RWPE2 (cell line): ENCODE measurements around the gene CCND3.

Experiments used
- ATAC-seq: fragments of 200-7000 bp; cut with Tn5 transposase; 3 replicates; pipeline ENCODE4 v1.9.1; 2021; ENCODE audit warnings: low read depth
- DNase-seq: peaks from one replicate; pipeline ENCODE4 v3.0.0-alpha.2; 2020; ENCODE audit warnings: low spot score
- H3K27ac ChIP-seq: fragments of 450-650 bp; 2 replicates; pipeline ENCODE4 v1.5.1; 2017; ENCODE audit warnings: mild to moderate bottlenecking; ENCODE audit not compliant: poor library complexity, severe bottlenecking
- H3K27me3 ChIP-seq: fragments of 250-450 bp; sonication (Bioruptor Pico); 2 replicates; pipeline ENCODE4 v1.5.1; 2021; ENCODE audit warnings: mild to moderate bottlenecking, moderate library complexity; ENCODE audit not compliant: insufficient read depth, poor library complexity, severe bottlenecking
- H3K36me3 ChIP-seq: fragments of 250-450 bp; sonication (Bioruptor Pico); 2 replicates; pipeline ENCODE4 v1.5.1; 2020; ENCODE audit warnings: low read depth, mild to moderate bottlenecking, moderate library complexity
- H3K4me1 ChIP-seq: fragments of 250-450 bp; sonication (Bioruptor Pico); 2 replicates; pipeline ENCODE4 v1.5.1; 2021; ENCODE audit warnings: mild to moderate bottlenecking, moderate library complexity; ENCODE audit not compliant: insufficient read depth, poor library complexity, severe bottlenecking
- H3K4me3 ChIP-seq: fragments of 250-450 bp; sonication (Bioruptor Pico); 2 replicates; pipeline ENCODE4 v1.5.1; 2021; ENCODE audit warnings: mild to moderate bottlenecking, moderate library complexity; ENCODE audit not compliant: severe bottlenecking
- H3K9me3 ChIP-seq: fragments of 250-450 bp; sonication (Bioruptor Pico); 2 replicates; pipeline ENCODE4 v1.5.1; 2021; ENCODE audit warnings: mild to moderate bottlenecking, moderate library complexity; ENCODE audit not compliant: severe bottlenecking
- TF ChIP-seq, protein P1 (sequence below): fragments of 450-650 bp; IDR thresholded peaks from one replicate; pipeline ENCODE4 v1.5.1; 2017; ENCODE audit warnings: mild to moderate bottlenecking, moderate library complexity; ENCODE audit not compliant: poor library complexity, severe bottlenecking

CCND3 gene

DNA sequence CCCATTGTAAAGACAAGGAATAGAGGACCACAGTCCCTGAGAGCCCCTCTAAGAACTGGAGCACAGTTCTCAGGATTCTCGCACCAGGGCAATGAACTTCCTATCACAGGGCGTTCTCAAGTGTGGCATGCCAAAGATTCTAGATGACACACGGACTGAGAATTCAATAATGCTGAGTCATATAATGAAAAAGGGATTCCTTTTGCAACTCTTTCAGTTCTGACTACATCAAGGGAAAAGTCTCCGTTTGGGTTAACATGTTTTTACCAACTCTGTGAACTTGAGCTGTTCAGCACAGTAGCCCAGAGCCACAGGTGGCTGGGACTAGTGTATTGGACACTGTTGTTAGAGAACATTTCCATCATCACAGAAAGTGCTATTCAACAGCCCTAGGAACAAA lies 24.1 kb downstream of the CCND3 start:
- Histone ChIP-seq H3K27me3 (no peaks in the 10 kb centered on the region), H3K4me3 (no peak overlapping the region), H3K4me1 (peaks cover 21% of the 10 kb centered on the region), H3K9me3 (no peaks in the 10 kb centered on the region), H3K36me3 (peaks cover 48% of the 10 kb centered on the region), H3K27ac (peak overlapping the region; percentile 84)
- no peak for DNase-seq
- TF ChIP-seq, protein P1, sequence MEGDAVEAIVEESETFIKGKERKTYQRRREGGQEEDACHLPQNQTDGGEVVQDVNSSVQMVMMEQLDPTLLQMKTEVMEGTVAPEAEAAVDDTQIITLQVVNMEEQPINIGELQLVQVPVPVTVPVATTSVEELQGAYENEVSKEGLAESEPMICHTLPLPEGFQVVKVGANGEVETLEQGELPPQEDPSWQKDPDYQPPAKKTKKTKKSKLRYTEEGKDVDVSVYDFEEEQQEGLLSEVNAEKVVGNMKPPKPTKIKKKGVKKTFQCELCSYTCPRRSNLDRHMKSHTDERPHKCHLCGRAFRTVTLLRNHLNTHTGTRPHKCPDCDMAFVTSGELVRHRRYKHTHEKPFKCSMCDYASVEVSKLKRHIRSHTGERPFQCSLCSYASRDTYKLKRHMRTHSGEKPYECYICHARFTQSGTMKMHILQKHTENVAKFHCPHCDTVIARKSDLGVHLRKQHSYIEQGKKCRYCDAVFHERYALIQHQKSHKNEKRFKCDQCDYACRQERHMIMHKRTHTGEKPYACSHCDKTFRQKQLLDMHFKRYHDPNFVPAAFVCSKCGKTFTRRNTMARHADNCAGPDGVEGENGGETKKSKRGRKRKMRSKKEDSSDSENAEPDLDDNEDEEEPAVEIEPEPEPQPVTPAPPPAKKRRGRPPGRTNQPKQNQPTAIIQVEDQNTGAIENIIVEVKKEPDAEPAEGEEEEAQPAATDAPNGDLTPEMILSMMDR = no peak
- ATAC-seq = peak; percentile 80

DNA sequence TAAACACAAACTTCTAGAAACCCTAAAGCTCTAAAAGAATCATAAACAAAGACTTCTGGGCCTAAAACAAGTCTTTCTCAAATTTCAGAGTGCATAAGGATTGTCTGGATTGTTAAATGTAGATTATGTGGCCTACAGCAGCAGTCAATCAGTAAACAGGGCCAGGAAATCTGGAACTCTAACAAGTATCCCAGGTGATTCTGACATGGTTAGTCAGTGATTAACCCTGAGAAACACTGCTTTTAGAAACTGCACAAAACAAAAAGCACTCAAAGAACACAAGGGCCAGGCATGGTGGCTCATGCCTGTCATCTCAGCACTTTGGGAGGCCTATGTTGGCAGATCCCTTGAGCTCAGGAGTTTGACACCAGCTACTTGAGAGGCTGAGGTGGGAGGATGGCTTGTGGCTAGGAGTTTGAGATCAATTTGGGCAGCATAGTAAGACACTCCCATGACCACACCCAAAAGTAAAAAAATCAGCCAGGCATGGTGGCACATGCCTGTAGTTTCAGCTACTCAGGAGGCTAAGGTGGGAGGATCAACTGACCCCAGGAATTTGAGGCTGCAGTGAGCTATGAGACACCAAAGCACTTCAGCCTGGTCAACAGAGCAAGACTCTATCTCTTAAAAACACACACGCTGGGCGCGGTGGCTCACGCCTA lies 26.6 kb downstream of the CCND3 start:
- ATAC-seq = no peak
- peaks cover 19% of the 10 kb centered on the region for H3K4me1 ChIP-seq
- TF ChIP-seq, protein P1 = no peak
- peaks cover 58% of the 10 kb centered on the region for H3K36me3 ChIP-seq
- no peaks in the 10 kb centered on the region for H3K9me3 ChIP-seq
- no peak overlapping the region for H3K27ac ChIP-seq
- H3K4me3 ChIP-seq = no peak overlapping the region
- H3K27me3 ChIP-seq = no peaks in the 10 kb centered on the region
- no peak for DNase-seq

DNA sequence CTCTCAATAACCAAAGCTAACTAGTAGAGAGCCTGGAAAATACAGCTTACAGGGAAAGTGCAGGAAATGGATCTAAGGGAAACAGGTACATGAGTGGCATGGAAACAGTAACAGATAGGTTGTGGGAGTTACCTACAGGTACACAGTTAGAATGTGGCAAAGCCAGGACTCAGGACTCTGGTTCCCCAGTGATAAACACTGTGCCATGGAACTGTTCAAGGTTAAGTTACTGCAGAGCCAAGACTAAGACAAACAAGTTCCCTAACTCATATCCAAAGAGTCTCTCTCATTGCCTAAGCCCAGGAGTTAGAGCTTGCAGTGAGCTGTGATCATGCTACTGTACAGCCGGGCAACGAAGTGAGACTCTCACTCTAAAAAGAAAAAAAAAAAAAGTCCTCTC lies 27.3 kb downstream of the CCND3 start:
- TF ChIP-seq, protein P1 = no peak
- ATAC-seq (no peak), DNase-seq (no peak)
- Histone ChIP-seq H3K27ac (no peak overlapping the region), H3K9me3 (no peaks in the 10 kb centered on the region), H3K4me1 (peaks cover 18% of the 10 kb centered on the region), H3K27me3 (no peaks in the 10 kb centered on the region), H3K36me3 (peaks cover 64% of the 10 kb centered on the region), H3K4me3 (no peak overlapping the region)

DNA sequence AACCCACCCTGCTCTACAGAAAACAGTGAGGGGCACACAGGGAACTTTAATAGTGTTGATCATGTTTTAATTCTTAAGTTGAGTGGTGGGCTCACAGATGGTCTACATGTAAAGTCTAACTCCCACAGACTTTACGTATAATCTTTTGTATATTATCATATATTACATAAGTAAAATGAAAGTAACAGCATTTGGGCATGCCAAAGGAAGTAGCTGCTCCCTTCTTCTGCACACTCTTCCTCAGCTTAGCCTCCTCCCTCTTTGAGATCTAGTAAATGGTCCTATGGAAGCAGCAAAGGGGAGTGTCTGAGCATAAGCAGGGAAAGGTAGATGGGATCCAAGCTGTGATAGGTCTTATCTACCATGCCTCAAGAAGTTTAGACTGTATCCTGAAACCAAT lies 31.9 kb downstream of the CCND3 start:
- no peak overlapping the region for H3K4me3 ChIP-seq
- TF ChIP-seq, protein P1 = no peak
- H3K27ac ChIP-seq = no peak overlapping the region
- no peaks in the 10 kb centered on the region for H3K9me3 ChIP-seq
- peaks cover 80% of the 10 kb centered on the region for H3K36me3 ChIP-seq
- no peak for ATAC-seq
- no peaks in the 10 kb centered on the region for H3K27me3 ChIP-seq
- no peaks in the 10 kb centered on the region for H3K4me1 ChIP-seq
- no peak for DNase-seq

DNA sequence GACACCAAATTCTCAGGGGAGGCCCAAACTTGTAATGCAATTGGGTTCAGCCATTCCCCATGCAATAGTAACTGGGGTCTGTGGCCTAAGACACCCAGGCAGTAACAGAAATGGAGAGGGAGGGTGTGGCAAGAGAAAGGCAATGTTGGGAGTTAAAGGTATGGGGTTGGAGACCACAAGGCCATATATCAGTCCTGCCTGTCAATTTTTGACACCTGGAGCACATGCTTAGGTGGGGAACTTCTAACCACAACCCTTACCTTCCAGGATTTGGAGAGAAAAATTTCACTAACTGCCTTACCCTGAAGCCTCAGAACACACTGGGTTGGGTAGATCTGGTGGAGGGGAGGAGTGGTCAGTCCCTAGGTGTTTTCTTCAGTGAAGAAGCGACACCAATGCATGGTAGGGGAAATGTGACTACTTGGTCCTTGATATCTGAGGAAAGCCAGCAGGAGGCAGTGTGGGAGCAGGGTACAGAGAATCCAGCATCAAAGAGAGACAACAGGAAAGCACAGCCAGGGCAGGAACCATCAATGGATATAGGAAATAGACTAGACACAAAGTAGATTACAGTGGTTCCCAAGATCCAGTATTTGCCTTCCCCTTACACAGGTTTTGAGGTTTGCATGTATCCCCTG lies 39.6 kb downstream of the CCND3 start:
- Histone ChIP-seq H3K4me3 (no peak overlapping the region), H3K27ac (no peak overlapping the region), H3K9me3 (no peaks in the 10 kb centered on the region), H3K27me3 (no peaks in the 10 kb centered on the region), H3K4me1 (no peaks in the 10 kb centered on the region), H3K36me3 (peaks cover 48% of the 10 kb centered on the region)
- TF ChIP-seq, protein P1 = peak; percentile 11
- ATAC-seq = no peak
- DNase-seq = no peak
